WTC11 (cell line): Measurements from ENCODE around the gene AHSG.

Source experiments
- CREB1 ChIP-seq: sonication (generic); formaldehyde crosslinking; IDR thresholded peaks from 2 replicates; pipeline ENCODE4 v1.8.0; 2023; ENCODE audit warnings: mild to moderate bottlenecking, missing genetic modification reagents
- MAX ChIP-seq: sonication (generic); formaldehyde crosslinking; IDR thresholded peaks from 2 replicates; pipeline ENCODE4 v1.8.0; 2022; ENCODE audit warnings: mild to moderate bottlenecking, missing genetic modification reagents
- NFYB ChIP-seq: sonication (generic); formaldehyde crosslinking; conservative IDR thresholded peaks from 2 replicates; pipeline ENCODE4 v1.8.0; 2022; ENCODE audit warnings: low read depth, missing genetic modification reagents
- PREB ChIP-seq: sonication (generic); formaldehyde crosslinking; IDR thresholded peaks from 2 replicates; pipeline ENCODE4 v1.8.1; 2022; ENCODE audit warnings: mild to moderate bottlenecking, missing genetic modification reagents, moderate library complexity, borderline replicate concordance
- SMAD4 ChIP-seq: sonication (generic); formaldehyde crosslinking; IDR thresholded peaks from 2 replicates; pipeline ENCODE4 v1.8.0; 2022; ENCODE audit warnings: mild to moderate bottlenecking, missing genetic modification reagents
- TEAD4 ChIP-seq: sonication (generic); formaldehyde crosslinking; IDR thresholded peaks from 2 replicates; pipeline ENCODE4 v1.8.0; 2022; ENCODE audit warnings: mild to moderate bottlenecking, missing genetic modification reagents
- ZNF219 ChIP-seq: sonication (generic); formaldehyde crosslinking; IDR thresholded peaks from 2 replicates; pipeline ENCODE4 v1.8.0; 2023; ENCODE audit warnings: missing genetic modification reagents, mild to moderate bottlenecking, borderline replicate concordance
- TF ChIP-seq, protein P1 (sequence below): fragments of 200-600 bp; IDR thresholded peaks from 2 replicates; pipeline ENCODE4 v1.8.0; 2022; ENCODE audit warnings: antibody characterized with exemption
- TF ChIP-seq, protein P2 (sequence below): sonication (generic); formaldehyde crosslinking; IDR thresholded peaks from 2 replicates; pipeline ENCODE4 v1.8.1; 2022; ENCODE audit warnings: missing genetic modification reagents, borderline replicate concordance
- TF ChIP-seq, protein P3 (sequence below): sonication (generic); formaldehyde crosslinking; IDR thresholded peaks from 2 replicates; pipeline ENCODE4 v1.8.1; 2023; ENCODE audit warnings: mild to moderate bottlenecking, missing genetic modification reagents, moderate library complexity

GRCh38 chr3:186669378-186670084, 56.7 kb downstream of the AHSG start:
- TF ChIP-seq, protein P1, sequence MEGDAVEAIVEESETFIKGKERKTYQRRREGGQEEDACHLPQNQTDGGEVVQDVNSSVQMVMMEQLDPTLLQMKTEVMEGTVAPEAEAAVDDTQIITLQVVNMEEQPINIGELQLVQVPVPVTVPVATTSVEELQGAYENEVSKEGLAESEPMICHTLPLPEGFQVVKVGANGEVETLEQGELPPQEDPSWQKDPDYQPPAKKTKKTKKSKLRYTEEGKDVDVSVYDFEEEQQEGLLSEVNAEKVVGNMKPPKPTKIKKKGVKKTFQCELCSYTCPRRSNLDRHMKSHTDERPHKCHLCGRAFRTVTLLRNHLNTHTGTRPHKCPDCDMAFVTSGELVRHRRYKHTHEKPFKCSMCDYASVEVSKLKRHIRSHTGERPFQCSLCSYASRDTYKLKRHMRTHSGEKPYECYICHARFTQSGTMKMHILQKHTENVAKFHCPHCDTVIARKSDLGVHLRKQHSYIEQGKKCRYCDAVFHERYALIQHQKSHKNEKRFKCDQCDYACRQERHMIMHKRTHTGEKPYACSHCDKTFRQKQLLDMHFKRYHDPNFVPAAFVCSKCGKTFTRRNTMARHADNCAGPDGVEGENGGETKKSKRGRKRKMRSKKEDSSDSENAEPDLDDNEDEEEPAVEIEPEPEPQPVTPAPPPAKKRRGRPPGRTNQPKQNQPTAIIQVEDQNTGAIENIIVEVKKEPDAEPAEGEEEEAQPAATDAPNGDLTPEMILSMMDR = no peak
- TF ChIP-seq PREB = no peak
- TF ChIP-seq NFYB (CRISPR knock-in tag) = no peak
- TF ChIP-seq SMAD4 (CRISPR knock-in tag) = no peak
- TF ChIP-seq TEAD4 = no peak
- no peak for TF ChIP-seq ZNF219
- no peak for TF ChIP-seq CREB1
- TF ChIP-seq, protein P2, sequence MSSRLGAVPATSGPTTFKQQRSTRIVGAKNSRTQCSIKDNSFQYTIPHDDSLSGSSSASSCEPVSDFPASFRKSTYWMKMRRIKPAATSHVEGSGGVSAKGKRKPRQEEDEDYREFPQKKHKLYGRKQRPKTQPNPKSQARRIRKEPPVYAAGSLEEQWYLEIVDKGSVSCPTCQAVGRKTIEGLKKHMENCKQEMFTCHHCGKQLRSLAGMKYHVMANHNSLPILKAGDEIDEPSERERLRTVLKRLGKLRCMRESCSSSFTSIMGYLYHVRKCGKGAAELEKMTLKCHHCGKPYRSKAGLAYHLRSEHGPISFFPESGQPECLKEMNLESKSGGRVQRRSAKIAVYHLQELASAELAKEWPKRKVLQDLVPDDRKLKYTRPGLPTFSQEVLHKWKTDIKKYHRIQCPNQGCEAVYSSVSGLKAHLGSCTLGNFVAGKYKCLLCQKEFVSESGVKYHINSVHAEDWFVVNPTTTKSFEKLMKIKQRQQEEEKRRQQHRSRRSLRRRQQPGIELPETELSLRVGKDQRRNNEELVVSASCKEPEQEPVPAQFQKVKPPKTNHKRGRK (CRISPR knock-in tag) = no peak
- TF ChIP-seq, protein P3, sequence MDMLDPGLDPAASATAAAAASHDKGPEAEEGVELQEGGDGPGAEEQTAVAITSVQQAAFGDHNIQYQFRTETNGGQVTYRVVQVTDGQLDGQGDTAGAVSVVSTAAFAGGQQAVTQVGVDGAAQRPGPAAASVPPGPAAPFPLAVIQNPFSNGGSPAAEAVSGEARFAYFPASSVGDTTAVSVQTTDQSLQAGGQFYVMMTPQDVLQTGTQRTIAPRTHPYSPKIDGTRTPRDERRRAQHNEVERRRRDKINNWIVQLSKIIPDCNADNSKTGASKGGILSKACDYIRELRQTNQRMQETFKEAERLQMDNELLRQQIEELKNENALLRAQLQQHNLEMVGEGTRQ (CRISPR knock-in tag) = no peak
- TF ChIP-seq MAX (CRISPR knock-in tag) = no peak
